Small intestine (tissue), 7 donors: ENCODE results near the gene RBM11. TPM values are rescaled to one million over a fixed set of nuclear protein-coding genes. Genes with fewer than 3 reads are reported as not detected.
A peak's percentile ranks its signal among the peaks of the same experiment; 100 is the strongest.

Source experiments
- DNase-seq, 2 donors: peaks; one replicate each; pipeline versions ENCODE4 v3.0.0 to v3.0.0-alpha.2; 2013
- FAIRE-seq: peaks from 2 replicates; lab custom pipeline; 2012; peaks lifted over from hg19 to GRCh38; lab: Jason Lieb, UNC
- H3K27ac ChIP-seq, 3 donors: one replicate each; pipeline ENCODE4 v1.5.1; 2013; ENCODE audit warnings: low read length in 2 of 3, mild to moderate bottlenecking in 2 of 3, control low read depth in 1 of 3, inconsistent platforms in 1 of 3, low read depth in 1 of 3, moderate library complexity in 1 of 3
- H3K27me3 ChIP-seq, 3 donors: one replicate each; pipeline ENCODE4 v1.6.1; 2013; ENCODE audit warnings: low read length in 3 of 3, inconsistent platforms in 1 of 3; ENCODE audit not compliant: control insufficient read depth in 3 of 3, insufficient read depth in 3 of 3
- H3K36me3 ChIP-seq, 3 donors: one replicate each; pipeline ENCODE4 v1.6.1; 2013; ENCODE audit warnings: low read length in 3 of 3, inconsistent platforms in 1 of 3, low read depth in 1 of 3, mild to moderate bottlenecking in 1 of 3, moderate library complexity in 1 of 3; ENCODE audit not compliant: control insufficient read depth in 3 of 3, insufficient read depth in 2 of 3
- H3K4me1 ChIP-seq, 3 donors: one replicate each; pipeline ENCODE4 v1.6.1; 2013; ENCODE audit warnings: low read length in 2 of 3, inconsistent platforms in 1 of 3, low read depth in 1 of 3, mild to moderate bottlenecking in 1 of 3, moderate library complexity in 1 of 3; ENCODE audit not compliant: control insufficient read depth in 3 of 3, insufficient read depth in 2 of 3
- H3K4me3 ChIP-seq, 3 donors: one replicate each; pipeline ENCODE4 v1.5.1; 2013; ENCODE audit warnings: low read length in 3 of 3, control low read depth in 1 of 3, inconsistent platforms in 1 of 3, low read depth in 1 of 3, mild to moderate bottlenecking in 1 of 3, moderate library complexity in 1 of 3
- H3K9me3 ChIP-seq, 2 donors: one replicate each; pipeline ENCODE4 v1.6.1; 2013; ENCODE audit warnings: low read depth in 1 of 2, low read length in 1 of 2; ENCODE audit not compliant: control insufficient read depth in 2 of 2, insufficient read depth in 1 of 2
- WGBS, 3 donors: extraction: QIAGEN DNeasy Blood & Tissue Kit; methylation state at CpG; one replicate each; pipeline ENCODE4 v1.1.7; 2013; 5-methylcytosine and 5-hydroxymethylcytosine counted together
- polyA plus RNA-seq, 4 donors: library from polyadenylated mRNA; stranded (reverse) in 3 of 4; unstranded in 1 of 4; fragments of 200-250 nt in 3 of 4; fragments of 120-200 nt in 1 of 4; gene quantifications; one replicate each; pipeline versions ENCODE4 v1.2.1 to v1.2.3, GENCODE V29; 2013
- donor health status: healthy with polysubstance abuse.
- donor health status: control.
- donor health status: control.
- donor health status: Bipolar disorder and iron deficiency.
- donor health status: healthy.

The RBM11 gene
- polyA plus RNA-seq, 4 donors, result 0.81 to 2.1 (median 1.2) TPM; not detected in 1

GRCh38 chr21:14260174-14260764 lies 44.3 kb downstream of the RBM11 start:
- WGBS, 3 donors, result 7 to 25% (median 15%) methylated on average over 1 of the region's 1 CpG
- DNase-seq (peak; percentile 61 to 77), FAIRE-seq (no peak)
- no peak overlapping the region for H3K4me3 ChIP-seq
- H3K36me3 ChIP-seq, result no peaks in the 10 kb centered on the region
- H3K4me1 ChIP-seq, result peaks cover 0 to 16% (median 2%) of the 10 kb centered on the region in 3 donors
- peak overlapping the region in 2 of 3 donors; percentile 32 to 79 for H3K27ac ChIP-seq
- no peaks in the 10 kb centered on the region for H3K27me3 ChIP-seq
- no peaks in the 10 kb centered on the region for H3K9me3 ChIP-seq

- Histone ChIP-seq H3K4me1 (peaks cover 2 to 23% (median 2%) of the 10 kb centered on the region in 3 donors), H3K27me3 (no peaks in the 10 kb centered on the region), H3K27ac (no peak overlapping the region), H3K4me3 (no peak overlapping the region), H3K9me3 (no peaks in the 10 kb centered on the region), H3K36me3 (no peaks in the 10 kb centered on the region)
- FAIRE-seq (no peak), DNase-seq (no peak)
- 34 to 79% (median 64%) methylated on average over 1 of the region's 1 CpG for WGBS, 3 donors
These were observed 46.1 kb downstream of the RBM11 start for GRCh38 chr21:14262039-14262438.

DNA sequence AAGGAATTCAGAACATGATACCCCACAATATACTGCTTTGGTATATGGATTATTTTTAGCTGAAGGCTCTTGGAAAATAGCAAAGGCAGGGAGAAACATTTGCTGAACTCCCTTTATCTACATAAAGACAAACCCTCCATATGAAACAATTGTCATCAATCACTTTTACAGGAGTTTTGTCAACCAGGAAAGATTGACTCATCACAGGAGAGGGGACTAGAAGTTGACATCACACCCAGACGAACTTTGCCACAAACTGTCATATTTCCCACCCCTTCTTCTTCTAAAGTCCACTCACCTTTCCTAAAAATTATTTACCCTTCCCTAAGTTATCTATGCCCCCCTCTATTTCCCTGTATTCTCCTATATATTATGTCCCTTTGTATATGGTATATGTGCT lies 47.9 kb downstream of the RBM11 start:
- no peaks in the 10 kb centered on the region for H3K27me3 ChIP-seq
- WGBS, 3 donors, result 5 to 35% (median 16%) methylated on average over 1 of the region's 1 CpG
- DNase-seq (no peak), FAIRE-seq (no peak)
- H3K27ac ChIP-seq, result no peak overlapping the region
- H3K9me3 ChIP-seq, result no peaks in the 10 kb centered on the region
- no peaks in the 10 kb centered on the region for H3K36me3 ChIP-seq
- H3K4me3 ChIP-seq, result no peak overlapping the region
- peaks cover 2 to 19% (median 2%) of the 10 kb centered on the region in 3 donors for H3K4me1 ChIP-seq

GRCh38 chr21:14265023-14265422 lies 49.1 kb downstream of the RBM11 start:
- Histone ChIP-seq H3K9me3 (no peaks in the 10 kb centered on the region), H3K4me1 (peaks cover 0 to 11% (median 3%) of the 10 kb centered on the region in 3 donors), H3K27me3 (no peaks in the 10 kb centered on the region), H3K36me3 (no peaks in the 10 kb centered on the region), H3K4me3 (no peak overlapping the region), H3K27ac (no peak overlapping the region)
- FAIRE-seq, result no peak
- no peak for DNase-seq
- 90 to 92% (median 92%) methylated on average over 2 of the region's 2 CpGs for WGBS, 3 donors

- Histone ChIP-seq H3K4me3 (no peak overlapping the region), H3K4me1 (peaks cover 0 to 7% (median 5%) of the 10 kb centered on the region in 3 donors), H3K27ac (peak overlapping the region in 2 of 3 donors; percentile 59 to 76), H3K27me3 (no peaks in the 10 kb centered on the region), H3K36me3 (no peaks in the 10 kb centered on the region), H3K9me3 (no peaks in the 10 kb centered on the region)
- DNase-seq (peak; percentile 70 to 87), FAIRE-seq (no peak)
These were observed 51.1 kb downstream of the RBM11 start for GRCh38 chr21:14267076-14267475.

GRCh38 chr21:14270631-14271030 lies 54.7 kb downstream of the RBM11 start:
- Histone ChIP-seq H3K9me3 (no peaks in the 10 kb centered on the region), H3K27me3 (no peaks in the 10 kb centered on the region), H3K36me3 (no peaks in the 10 kb centered on the region), H3K4me1 (peaks cover 0 to 11% (median 7%) of the 10 kb centered on the region in 3 donors), H3K27ac (peak overlapping the region in 1 of 3 donors; percentile 60), H3K4me3 (no peak overlapping the region)
- FAIRE-seq (no peak), DNase-seq (peak; percentile 49 to 88)
- WGBS, 3 donors, result 12 to 70% (median 15%) methylated on average over 2 of the region's 2 CpGs

DNA sequence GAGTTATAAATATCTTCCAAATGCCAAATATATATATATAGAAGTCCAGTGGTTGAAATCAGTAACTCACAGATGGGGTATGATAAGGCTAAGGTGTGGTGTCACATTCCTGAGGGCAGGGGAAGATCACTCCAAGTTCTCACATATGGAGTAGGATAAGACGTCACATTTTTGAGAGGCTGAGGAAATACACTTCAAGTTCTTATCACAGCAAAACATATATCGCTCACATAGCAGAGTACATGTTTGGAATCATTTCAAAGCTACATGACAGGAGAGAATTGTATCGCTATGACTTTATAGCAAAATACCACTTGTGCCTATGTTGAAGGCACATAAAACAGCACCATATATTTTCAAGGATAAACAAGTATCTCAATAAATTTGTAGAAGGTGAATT lies 55.1 kb downstream of the RBM11 start:
- H3K36me3 ChIP-seq, result no peaks in the 10 kb centered on the region
- peak overlapping the region in 1 of 3 donors; percentile 48 for H3K27ac ChIP-seq
- peaks cover 0 to 11% (median 7%) of the 10 kb centered on the region in 3 donors for H3K4me1 ChIP-seq
- H3K27me3 ChIP-seq, result no peaks in the 10 kb centered on the region
- peak; percentile 31 to 50 for DNase-seq
- H3K9me3 ChIP-seq, result no peaks in the 10 kb centered on the region
- no peak for FAIRE-seq
- 55 to 79% (median 76%) methylated on average over 3 of the region's 3 CpGs for WGBS, 3 donors
- H3K4me3 ChIP-seq, result no peak overlapping the region

GRCh38 chr21:14271641-14272040 lies 55.7 kb downstream of the RBM11 start:
- 64 to 78% (median 75%) methylated on average over 6 of the region's 6 CpGs for WGBS, 3 donors
- no peak for FAIRE-seq

More at GRCh38 chr21:14271641-14272040, 55.7 kb downstream of the RBM11 start:
- Histone ChIP-seq H3K4me3 (no peak overlapping the region), H3K27ac (no peak overlapping the region), H3K36me3 (no peaks in the 10 kb centered on the region), H3K9me3 (no peaks in the 10 kb centered on the region), H3K27me3 (no peaks in the 10 kb centered on the region), H3K4me1 (peaks cover 0 to 11% (median 4%) of the 10 kb centered on the region in 3 donors)
- no peak for DNase-seq
